RWPE1 (cell line): ENCODE data around the gene LCE1D.

ENCODE experiments used
- CTCF ChIA-PET: fragments of 350-600 bp; sonication (Branson Sonifier 250); formaldehyde crosslinking; extraction: SDS; loops from one replicate; lab custom pipeline; 2021; lab: Yijun Ruan, JAX
- POLR2A ChIA-PET: fragments of 400-600 bp; formaldehyde crosslinking; extraction: SDS; loops from one replicate; lab custom pipeline; 2020; ENCODE audit warnings: antibody characterized with exemption; ENCODE audit not compliant: low non-redundant PET; lab: Yijun Ruan, JAX
- DNase-seq: peaks from one replicate; pipeline ENCODE4 v3.0.0; 2012; ENCODE audit warnings: low spot score
- H3K27ac ChIP-seq: fragments of 450-650 bp; 2 replicates; pipeline ENCODE4 v1.5.1; 2017
- TF ChIP-seq, protein P1 (sequence below): fragments of 450-650 bp; conservative IDR thresholded peaks from 2 replicates; pipeline ENCODE4 v1.5.1; 2017; ENCODE audit warnings: low read depth, mild to moderate bottlenecking

Gene LCE1D

GRCh38 chr1:152801333-152801732 is 4.8 kb downstream of the LCE1D start:
- TF ChIP-seq, protein P1, sequence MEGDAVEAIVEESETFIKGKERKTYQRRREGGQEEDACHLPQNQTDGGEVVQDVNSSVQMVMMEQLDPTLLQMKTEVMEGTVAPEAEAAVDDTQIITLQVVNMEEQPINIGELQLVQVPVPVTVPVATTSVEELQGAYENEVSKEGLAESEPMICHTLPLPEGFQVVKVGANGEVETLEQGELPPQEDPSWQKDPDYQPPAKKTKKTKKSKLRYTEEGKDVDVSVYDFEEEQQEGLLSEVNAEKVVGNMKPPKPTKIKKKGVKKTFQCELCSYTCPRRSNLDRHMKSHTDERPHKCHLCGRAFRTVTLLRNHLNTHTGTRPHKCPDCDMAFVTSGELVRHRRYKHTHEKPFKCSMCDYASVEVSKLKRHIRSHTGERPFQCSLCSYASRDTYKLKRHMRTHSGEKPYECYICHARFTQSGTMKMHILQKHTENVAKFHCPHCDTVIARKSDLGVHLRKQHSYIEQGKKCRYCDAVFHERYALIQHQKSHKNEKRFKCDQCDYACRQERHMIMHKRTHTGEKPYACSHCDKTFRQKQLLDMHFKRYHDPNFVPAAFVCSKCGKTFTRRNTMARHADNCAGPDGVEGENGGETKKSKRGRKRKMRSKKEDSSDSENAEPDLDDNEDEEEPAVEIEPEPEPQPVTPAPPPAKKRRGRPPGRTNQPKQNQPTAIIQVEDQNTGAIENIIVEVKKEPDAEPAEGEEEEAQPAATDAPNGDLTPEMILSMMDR = no peak
- POLR2A ChIA-PET = no interaction called here
- CTCF ChIA-PET = interaction anchor here (0.6 to 1.6 kb wide), 2 partner anchors 15 to 57 kb away, joined by 4 to 5 read pairs; partner anchors contain the start of gene LCE1E
- H3K27ac ChIP-seq = no peak overlapping the region
- DNase-seq = no peak

DNA sequence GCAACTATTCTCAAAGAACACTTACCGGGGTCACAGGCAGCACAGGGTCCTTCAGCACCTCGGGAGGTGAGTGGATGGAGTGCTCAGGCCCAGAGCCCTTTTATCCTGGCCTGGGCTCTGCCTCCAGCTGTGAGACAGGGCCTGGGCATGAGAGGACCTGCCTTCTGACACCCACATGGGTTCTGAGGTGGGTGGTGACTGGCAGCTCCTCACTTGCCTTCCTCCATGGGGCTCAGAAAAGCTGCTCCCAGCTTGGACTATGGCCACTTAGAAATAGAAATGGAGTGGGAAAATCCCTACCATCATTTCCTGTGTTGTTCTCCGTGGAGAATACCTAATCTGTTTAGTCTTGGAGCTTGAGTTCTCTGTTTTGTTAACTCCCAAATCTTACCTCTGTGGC is 10.1 kb downstream of the LCE1D start, which contains the start of gene LCE1C:
TSS of gene LCE1C (minus strand) at position 76 of the 400 bp plus-strand sequence. CDS start 1,173 bp downstream, outside the sequence.
- TF ChIP-seq, protein P1 = no peak
- DNase-seq = peak; percentile 11
- CTCF ChIA-PET = no interaction called here
- POLR2A ChIA-PET = no interaction called here
- no peak within 1 kb of the TSS for H3K27ac ChIP-seq

- TF ChIP-seq, protein P1 = no peak
- H3K27ac ChIP-seq = no peak overlapping the region
- peak; percentile 13 for DNase-seq
- ChIA-PET POLR2A (no interaction called here), CTCF (no interaction called here)
Observed at GRCh38 chr1:152811050-152811449, 14.5 kb downstream of the LCE1D start.

GRCh38 chr1:152811671-152812070 is 15.2 kb downstream of the LCE1D start, which contains the start of gene LCE1B:
Gene LCE1B (plus strand): TSS chr1:152811971. CDS start chr1:152812447, 476 bp downstream.
- POLR2A ChIA-PET = no interaction called here
- TF ChIP-seq, protein P1 = no peak
- CTCF ChIA-PET = no interaction called here
- DNase-seq = no peak
- H3K27ac ChIP-seq = no peak within 1 kb of the TSS

DNA sequence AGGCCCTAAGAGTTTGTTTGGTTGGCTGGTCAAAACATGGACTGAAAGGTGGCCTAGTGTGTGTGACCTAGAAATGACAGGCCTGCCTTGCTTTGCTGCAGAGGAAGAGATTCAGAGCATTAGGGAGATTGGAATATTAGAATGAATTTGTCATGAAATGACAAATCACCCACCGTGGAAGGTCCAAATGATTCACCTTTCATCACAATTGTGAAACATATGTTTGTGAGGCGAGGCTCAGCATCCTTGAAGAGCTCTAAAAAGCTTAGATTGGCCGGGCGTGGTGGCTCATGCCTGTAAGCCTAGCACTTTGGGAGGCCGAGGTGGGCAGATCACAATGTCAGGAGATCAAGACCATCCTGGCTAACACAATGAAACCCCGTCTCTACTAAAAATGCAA is 20.8 kb downstream of the LCE1D start:
- CTCF ChIA-PET = no interaction called here
- no peak overlapping the region for H3K27ac ChIP-seq
- TF ChIP-seq, protein P1 = no peak
- DNase-seq = peak; percentile 18
- POLR2A ChIA-PET = no interaction called here

DNA sequence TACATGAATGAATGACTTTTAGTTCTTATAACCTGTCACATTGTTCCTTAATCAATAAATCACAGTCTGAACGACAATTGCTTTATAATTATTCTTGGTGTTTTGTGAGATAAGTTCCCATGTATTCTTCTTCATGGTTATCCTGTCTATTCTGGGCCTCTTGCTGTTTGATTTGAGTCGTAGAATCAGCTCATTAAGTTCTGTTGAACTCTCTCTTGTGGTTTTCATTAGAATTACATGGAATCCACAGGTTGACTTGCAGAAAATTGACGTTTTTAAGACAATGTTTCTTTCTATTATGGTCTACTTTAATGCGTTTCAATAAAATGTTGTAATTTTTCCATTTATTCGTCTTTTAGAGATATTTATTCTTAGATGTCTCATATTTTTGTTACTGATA is 26.8 kb downstream of the LCE1D start:
- DNase-seq = no peak
- CTCF ChIA-PET = no interaction called here
- TF ChIP-seq, protein P1 = no peak
- POLR2A ChIA-PET = no interaction called here
- no peak overlapping the region for H3K27ac ChIP-seq
